Lower leg skin (tissue), 3 donors: ENCODE results near the gene ETNK1.

Source experiments
- POLR2A ChIP-seq, 2 donors: fragments of 450-650 bp; IDR thresholded peaks; one replicate each; pipeline ENCODE4 v1.6.1; 2016 to 2017; ENCODE audit warnings: antibody characterized with exemption in 2 of 2, mild to moderate bottlenecking in 1 of 2, moderate library complexity in 1 of 2
- TF ChIP-seq, protein P1 (sequence below), 3 donors: fragments of 450-650 bp; IDR thresholded peaks; one replicate each; pipeline ENCODE4 v1.5.1; 2016; ENCODE audit warnings: antibody characterized with exemption in 3 of 3, mild to moderate bottlenecking in 3 of 3, moderate library complexity in 2 of 3

DNA sequence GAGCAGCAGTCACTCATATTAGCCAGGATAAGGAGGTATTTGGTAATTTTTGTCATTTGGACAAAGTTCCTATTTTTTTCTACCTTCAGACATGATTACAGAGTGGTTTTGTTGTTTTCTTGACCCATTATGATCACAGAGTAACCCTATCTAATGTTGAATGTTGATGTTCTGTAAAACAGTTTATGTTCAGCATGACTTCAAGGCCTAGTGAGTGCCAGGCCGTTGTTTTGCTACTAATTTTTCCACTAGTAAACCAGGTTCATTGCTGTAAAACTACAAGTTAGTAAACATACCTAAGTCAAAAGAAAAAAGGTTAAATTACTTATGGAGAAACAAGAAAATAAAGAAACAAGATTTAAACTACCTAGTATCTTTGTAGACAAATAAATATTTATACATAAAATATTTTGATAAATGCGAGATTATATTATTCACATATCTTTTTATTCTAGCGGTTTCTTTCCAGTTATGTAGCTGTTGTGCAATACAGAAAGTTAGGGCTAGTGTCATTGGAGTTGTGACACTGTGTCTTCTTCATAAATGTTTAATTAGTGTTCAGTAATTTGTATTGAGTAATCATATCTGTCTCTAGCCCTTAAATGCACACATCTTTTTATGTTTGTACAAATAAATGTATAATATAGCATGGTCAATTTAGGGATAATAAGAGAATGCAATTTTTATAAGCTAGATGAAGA is 16.5 kb downstream of the ETNK1 start:
- TF ChIP-seq, protein P1, sequence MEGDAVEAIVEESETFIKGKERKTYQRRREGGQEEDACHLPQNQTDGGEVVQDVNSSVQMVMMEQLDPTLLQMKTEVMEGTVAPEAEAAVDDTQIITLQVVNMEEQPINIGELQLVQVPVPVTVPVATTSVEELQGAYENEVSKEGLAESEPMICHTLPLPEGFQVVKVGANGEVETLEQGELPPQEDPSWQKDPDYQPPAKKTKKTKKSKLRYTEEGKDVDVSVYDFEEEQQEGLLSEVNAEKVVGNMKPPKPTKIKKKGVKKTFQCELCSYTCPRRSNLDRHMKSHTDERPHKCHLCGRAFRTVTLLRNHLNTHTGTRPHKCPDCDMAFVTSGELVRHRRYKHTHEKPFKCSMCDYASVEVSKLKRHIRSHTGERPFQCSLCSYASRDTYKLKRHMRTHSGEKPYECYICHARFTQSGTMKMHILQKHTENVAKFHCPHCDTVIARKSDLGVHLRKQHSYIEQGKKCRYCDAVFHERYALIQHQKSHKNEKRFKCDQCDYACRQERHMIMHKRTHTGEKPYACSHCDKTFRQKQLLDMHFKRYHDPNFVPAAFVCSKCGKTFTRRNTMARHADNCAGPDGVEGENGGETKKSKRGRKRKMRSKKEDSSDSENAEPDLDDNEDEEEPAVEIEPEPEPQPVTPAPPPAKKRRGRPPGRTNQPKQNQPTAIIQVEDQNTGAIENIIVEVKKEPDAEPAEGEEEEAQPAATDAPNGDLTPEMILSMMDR (IDR thresholded peaks at IDR 0.05), result no peak
- no peak for TF ChIP-seq POLR2A (IDR thresholded peaks at IDR 0.05)
